ENCODE measurements around the gene MSRB3. TPM values are rescaled to one million over a fixed set of nuclear protein-coding genes. Genes with fewer than 3 reads are reported as not detected.

The MSRB3 gene
- total RNA-seq, 6 experiments from 2014 or later = 1.4 to 5.6 (median 2.6) TPM

DNA sequence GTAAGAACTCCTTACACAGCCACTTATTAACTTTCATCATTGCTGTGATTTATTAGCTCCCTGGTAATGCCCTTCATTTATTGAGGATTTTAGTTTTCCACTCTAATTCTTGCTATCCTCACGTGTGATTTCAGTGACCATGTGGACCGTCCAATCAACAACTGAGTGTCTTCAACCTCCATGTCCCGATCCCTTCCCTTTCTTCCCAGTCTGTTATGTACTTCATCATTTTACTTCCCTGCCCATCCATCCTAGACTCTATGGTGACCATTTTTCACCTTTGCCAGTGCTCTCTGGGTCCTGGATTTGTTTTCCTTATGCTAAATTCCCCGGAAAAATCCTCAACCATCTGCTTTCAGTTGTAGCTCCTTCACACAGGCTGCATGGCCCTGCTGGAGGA lies 111.0 kb downstream of the MSRB3 start:
- intact Hi-C loops (cut with DNase I) = no loop called here

DNA sequence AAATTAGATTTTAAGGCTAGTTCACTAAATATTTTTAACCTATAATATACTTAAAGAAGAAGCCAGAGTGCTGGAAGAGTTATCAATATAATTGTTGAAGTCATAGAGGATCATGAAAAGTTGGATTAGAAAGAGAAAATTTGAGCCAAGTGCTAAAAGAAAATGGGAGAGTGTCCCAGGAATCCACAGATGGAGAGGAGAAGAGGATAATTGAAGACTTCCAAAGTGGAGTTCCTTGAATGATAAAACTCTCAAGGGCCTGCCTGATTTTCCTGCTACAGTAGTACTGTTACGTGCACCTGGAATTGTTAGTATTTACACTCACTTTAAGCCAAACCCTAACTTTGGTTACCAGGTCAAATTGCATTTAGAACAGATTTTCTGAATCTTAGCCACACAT lies 113.2 kb downstream of the MSRB3 start:
- intact Hi-C loops (cut with DNase I) = no loop called here
- WGBS (ENCODE audit: insufficient coverage, low coverage, low lambda C conversion rate, missing lambda C conversion rate) = 94% methylated on average over 1 of the region's 1 CpG
- no peak for ATAC-seq

More for the DNA sequence above, 111.0 kb downstream of the MSRB3 start:
- no peak for ATAC-seq
- no peak for DNase-seq
- Histone ChIP-seq H3K27me3 (no peaks in the 10 kb centered on the region), H3K36me3 (no peaks in the 10 kb centered on the region), H3K27ac (no peak overlapping the region), H3K4me1 (no peaks in the 10 kb centered on the region), H3K9me3 (no peaks in the 10 kb centered on the region), H3K4me3 (no peak overlapping the region)
- WGBS (ENCODE audit: insufficient coverage, low coverage, low lambda C conversion rate, missing lambda C conversion rate) = 70% methylated on average over 4 of the region's 4 CpGs
- no peak for TF ChIP-seq POLR2A (IDR thresholded peaks at IDR 0.05)
- TF ChIP-seq, protein P1, sequence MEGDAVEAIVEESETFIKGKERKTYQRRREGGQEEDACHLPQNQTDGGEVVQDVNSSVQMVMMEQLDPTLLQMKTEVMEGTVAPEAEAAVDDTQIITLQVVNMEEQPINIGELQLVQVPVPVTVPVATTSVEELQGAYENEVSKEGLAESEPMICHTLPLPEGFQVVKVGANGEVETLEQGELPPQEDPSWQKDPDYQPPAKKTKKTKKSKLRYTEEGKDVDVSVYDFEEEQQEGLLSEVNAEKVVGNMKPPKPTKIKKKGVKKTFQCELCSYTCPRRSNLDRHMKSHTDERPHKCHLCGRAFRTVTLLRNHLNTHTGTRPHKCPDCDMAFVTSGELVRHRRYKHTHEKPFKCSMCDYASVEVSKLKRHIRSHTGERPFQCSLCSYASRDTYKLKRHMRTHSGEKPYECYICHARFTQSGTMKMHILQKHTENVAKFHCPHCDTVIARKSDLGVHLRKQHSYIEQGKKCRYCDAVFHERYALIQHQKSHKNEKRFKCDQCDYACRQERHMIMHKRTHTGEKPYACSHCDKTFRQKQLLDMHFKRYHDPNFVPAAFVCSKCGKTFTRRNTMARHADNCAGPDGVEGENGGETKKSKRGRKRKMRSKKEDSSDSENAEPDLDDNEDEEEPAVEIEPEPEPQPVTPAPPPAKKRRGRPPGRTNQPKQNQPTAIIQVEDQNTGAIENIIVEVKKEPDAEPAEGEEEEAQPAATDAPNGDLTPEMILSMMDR (IDR thresholded peaks at IDR 0.05) = no peak

GRCh38 chr12:65392491-65392890 lies 114.0 kb downstream of the MSRB3 start:
- DNase-seq (no peak), ATAC-seq (no peak)
- Histone ChIP-seq H3K27ac (no peak overlapping the region), H3K4me3 (no peak overlapping the region), H3K4me1 (no peaks in the 10 kb centered on the region), H3K36me3 (no peaks in the 10 kb centered on the region), H3K9me3 (no peaks in the 10 kb centered on the region), H3K27me3 (no peaks in the 10 kb centered on the region)
- 73% methylated on average over 5 of the region's 5 CpGs for WGBS (ENCODE audit: insufficient coverage, low coverage, low lambda C conversion rate, missing lambda C conversion rate)
- intact Hi-C loops (cut with DNase I) = no loop called here
- no peak for TF ChIP-seq POLR2A (IDR thresholded peaks at IDR 0.05)
- TF ChIP-seq, protein P1 (IDR thresholded peaks at IDR 0.05) = no peak

More for the DNA sequence above, 113.2 kb downstream of the MSRB3 start:
- Histone ChIP-seq H3K36me3 (no peaks in the 10 kb centered on the region), H3K4me1 (no peaks in the 10 kb centered on the region), H3K4me3 (no peak overlapping the region), H3K27ac (no peak overlapping the region), H3K9me3 (no peaks in the 10 kb centered on the region), H3K27me3 (no peaks in the 10 kb centered on the region)
- TF ChIP-seq POLR2A (IDR thresholded peaks at IDR 0.05) = no peak
- TF ChIP-seq, protein P1 (IDR thresholded peaks at IDR 0.05) = no peak
- no peak for DNase-seq

- H3K27me3 ChIP-seq = no peaks in the 10 kb centered on the region
- no peak for DNase-seq
- no peaks in the 10 kb centered on the region for H3K36me3 ChIP-seq
- no peaks in the 10 kb centered on the region for H3K9me3 ChIP-seq
- H3K4me3 ChIP-seq = no peak overlapping the region
- WGBS (ENCODE audit: insufficient coverage, low coverage, low lambda C conversion rate, missing lambda C conversion rate) = no CpG with 5 or more reads among the region's 5 CpGs
- no peaks in the 10 kb centered on the region for H3K4me1 ChIP-seq
- H3K27ac ChIP-seq = no peak overlapping the region
- intact Hi-C loops (cut with DNase I) = no loop called here
- TF ChIP-seq, protein P1 (IDR thresholded peaks at IDR 0.05) = no peak
- TF ChIP-seq POLR2A (IDR thresholded peaks at IDR 0.05) = no peak
- no peak for ATAC-seq
Observed at GRCh38 chr12:65403188-65403587, 124.7 kb downstream of the MSRB3 start.
